PC-3 (cell line): ENCODE data around the gene BACE1.

ENCODE experiments used
- EZH2phosphoT487 ChIP-seq: fragments of 300-600 bp; sonication (generic); IDR thresholded peaks from 2 replicates; pipeline ENCODE4 v1.6.1; 2018; ENCODE audit warnings: mild to moderate bottlenecking, antibody characterized with exemption, low read length, borderline replicate concordance
- TF ChIP-seq, protein P1 (sequence below): fragments of 300-600 bp; sonication (generic); conservative IDR thresholded peaks from 2 replicates; pipeline ENCODE4 v1.5.1; 2017; ENCODE audit warnings: antibody characterized with exemption, low read depth, mild to moderate bottlenecking, low read length

DNA sequence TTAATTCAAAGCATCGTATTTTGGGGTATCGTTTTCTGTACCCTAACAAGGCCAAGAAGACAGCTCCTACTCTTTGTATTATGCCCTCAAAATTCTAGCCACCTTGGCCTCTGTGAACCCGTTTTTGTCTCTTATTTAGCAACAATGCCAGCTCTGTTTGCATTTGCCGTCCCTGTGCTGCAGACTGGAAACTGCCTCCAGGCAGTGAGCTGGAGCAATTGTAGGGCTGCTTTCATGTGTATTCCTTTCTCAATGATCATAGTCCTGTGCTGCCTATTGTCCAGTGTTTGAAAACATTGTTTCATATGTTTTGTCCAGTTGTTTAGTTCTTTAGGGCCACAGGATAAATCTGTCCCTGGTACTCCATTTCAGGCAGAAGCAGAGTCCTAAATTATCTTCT is 44.8 kb downstream of the BACE1 start:
- TF ChIP-seq, protein P1, sequence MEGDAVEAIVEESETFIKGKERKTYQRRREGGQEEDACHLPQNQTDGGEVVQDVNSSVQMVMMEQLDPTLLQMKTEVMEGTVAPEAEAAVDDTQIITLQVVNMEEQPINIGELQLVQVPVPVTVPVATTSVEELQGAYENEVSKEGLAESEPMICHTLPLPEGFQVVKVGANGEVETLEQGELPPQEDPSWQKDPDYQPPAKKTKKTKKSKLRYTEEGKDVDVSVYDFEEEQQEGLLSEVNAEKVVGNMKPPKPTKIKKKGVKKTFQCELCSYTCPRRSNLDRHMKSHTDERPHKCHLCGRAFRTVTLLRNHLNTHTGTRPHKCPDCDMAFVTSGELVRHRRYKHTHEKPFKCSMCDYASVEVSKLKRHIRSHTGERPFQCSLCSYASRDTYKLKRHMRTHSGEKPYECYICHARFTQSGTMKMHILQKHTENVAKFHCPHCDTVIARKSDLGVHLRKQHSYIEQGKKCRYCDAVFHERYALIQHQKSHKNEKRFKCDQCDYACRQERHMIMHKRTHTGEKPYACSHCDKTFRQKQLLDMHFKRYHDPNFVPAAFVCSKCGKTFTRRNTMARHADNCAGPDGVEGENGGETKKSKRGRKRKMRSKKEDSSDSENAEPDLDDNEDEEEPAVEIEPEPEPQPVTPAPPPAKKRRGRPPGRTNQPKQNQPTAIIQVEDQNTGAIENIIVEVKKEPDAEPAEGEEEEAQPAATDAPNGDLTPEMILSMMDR = no peak
- no peak for TF ChIP-seq EZH2phosphoT487
